ENCODE results near the gene DEFB121.

DEFB121 gene, protein sequence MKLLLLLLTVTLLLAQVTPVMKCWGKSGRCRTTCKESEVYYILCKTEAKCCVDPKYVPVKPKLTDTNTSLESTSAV

GRCh38 chr20:31406115-31406514 is at the start of gene DEFB121:
Gene DEFB121, minus strand, starts transcription at chr20:31406215. Its CDS starts 63 bp downstream, at chr20:31406152.
- no peaks in the 10 kb centered on the region for H3K36me3 ChIP-seq
- H3K9me3 ChIP-seq (ENCODE audit: severe bottlenecking), result no peaks in the 10 kb centered on the region
- H3K27ac ChIP-seq, result no peak within 1 kb of the TSS
- DNase-seq, result no peak
- peaks cover 7% of the 10 kb centered on the region for H3K27me3 ChIP-seq (ENCODE audit: insufficient read depth, low read depth, severe bottlenecking)
- TF ChIP-seq CTCF (IDR thresholded peaks at IDR 0.05; ENCODE audit: low read depth, low read length), result no peak
- H3K4me3 ChIP-seq (ENCODE audit: low read depth, low read length), result no peak within 1 kb of the TSS

GRCh38 chr20:31454361-31454760 is 48.3 kb upstream of the DEFB121 start:
- H3K9me3 ChIP-seq (ENCODE audit: severe bottlenecking), result no peaks in the 10 kb centered on the region
- no peaks in the 10 kb centered on the region for H3K27me3 ChIP-seq (ENCODE audit: insufficient read depth, low read depth, severe bottlenecking)
- DNase-seq, result no peak
- 0 out of 2 replicates have a peak, but pooled peaks have one; percentile 0 for TF ChIP-seq CTCF (IDR thresholded peaks at IDR 0.05; ENCODE audit: low read depth, low read length)
- H3K27ac ChIP-seq, result no peak overlapping the region
- H3K36me3 ChIP-seq, result no peaks in the 10 kb centered on the region
- no peak overlapping the region for H3K4me3 ChIP-seq (ENCODE audit: low read depth, low read length)

GRCh38 chr20:31452575-31452974 is 46.6 kb upstream of the DEFB121 start:
- no peak for TF ChIP-seq CTCF (IDR thresholded peaks at IDR 0.05; ENCODE audit: low read depth, low read length)
- Histone ChIP-seq H3K4me3 (ENCODE audit: low read depth, low read length) (no peak overlapping the region), H3K36me3 (no peaks in the 10 kb centered on the region), H3K9me3 (ENCODE audit: severe bottlenecking) (no peaks in the 10 kb centered on the region), H3K27ac (no peak overlapping the region), H3K27me3 (ENCODE audit: insufficient read depth, low read depth, severe bottlenecking) (no peaks in the 10 kb centered on the region)
- DNase-seq, result no peak

DNA sequence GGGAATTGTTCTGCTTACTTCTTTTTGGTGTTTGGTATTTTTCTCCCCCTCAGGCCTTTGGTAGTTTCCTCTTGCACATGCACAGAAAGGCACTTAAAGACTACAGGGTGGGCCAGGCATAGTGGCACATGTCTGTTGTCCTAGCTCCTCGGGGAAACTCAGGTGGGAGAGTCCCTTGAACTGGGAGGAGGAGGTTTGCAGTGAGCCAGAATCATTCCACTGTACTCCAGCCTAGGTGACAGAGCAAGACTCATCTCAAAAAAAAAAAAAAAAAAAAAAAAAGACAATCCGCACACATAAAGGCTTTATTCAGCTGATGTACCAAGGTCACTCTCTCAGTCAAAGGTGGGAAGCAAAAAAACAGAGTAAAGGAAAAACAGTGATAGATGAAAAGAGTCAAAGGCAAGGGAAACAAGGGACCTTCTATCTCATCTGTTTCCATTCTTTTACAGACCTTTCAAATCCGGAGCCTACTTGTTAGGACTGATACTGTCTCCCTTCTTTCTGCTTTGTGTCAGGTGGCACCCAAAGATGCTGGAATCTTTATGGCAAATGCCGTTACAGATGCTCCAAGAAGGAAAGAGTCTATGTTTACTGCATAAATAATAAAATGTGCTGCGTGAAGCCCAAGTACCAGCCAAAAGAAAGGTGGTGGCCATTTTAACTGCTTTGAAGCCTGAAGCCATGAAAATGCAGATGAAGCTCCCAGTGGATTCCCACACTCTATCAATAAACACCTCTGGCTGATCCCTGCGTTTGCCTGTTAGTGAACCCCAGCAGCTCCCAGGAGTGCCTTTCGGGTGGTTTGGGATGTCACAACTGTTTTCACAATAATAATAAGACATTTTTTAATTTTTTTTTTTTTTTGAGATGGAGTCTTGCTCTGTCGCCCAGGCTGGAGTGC is 43.7 kb upstream of the DEFB121 start:
- H3K9me3 ChIP-seq (ENCODE audit: severe bottlenecking), result no peaks in the 10 kb centered on the region

DNA sequence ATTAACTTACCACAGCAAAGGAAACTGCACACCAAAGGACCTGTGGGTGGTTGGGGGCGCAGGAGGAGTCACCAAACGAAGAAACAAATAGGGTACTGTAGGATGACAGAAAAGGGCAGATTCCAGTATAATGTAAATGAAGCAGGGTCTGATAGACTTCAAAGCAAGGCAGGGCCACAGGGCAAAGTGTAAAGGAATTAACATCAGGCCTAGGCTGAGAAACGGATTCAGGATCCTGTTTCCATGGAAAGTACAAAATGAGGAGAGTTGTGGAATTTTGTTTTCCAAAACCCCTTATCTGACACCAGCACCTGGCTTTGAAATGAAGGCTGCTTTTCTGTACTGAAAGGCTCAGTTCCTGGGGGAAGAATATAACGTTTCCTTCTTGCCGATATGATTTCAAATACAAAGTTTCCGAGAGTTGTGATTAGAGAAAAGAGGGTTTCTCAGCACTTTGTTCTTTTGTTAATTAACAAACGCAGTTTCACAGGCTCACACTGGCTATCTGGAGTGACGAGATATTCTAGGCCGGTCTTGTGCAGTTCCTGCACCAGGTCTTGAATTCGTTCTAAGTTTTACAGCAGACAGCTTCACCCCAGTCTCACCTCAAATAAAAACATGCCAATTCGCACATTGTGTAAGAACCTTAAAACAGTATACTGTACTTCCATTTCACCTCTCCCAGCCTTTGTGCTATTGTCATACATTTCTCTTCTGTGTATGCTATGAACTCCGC is 40.2 kb upstream of the DEFB121 start:
- no peaks in the 10 kb centered on the region for H3K9me3 ChIP-seq (ENCODE audit: severe bottlenecking)
- H3K4me3 ChIP-seq (ENCODE audit: low read depth, low read length), result no peak overlapping the region
- DNase-seq, result no peak
- H3K27ac ChIP-seq, result no peak overlapping the region
- H3K36me3 ChIP-seq, result no peaks in the 10 kb centered on the region
- TF ChIP-seq CTCF (IDR thresholded peaks at IDR 0.05; ENCODE audit: low read depth, low read length), result no peak
- no peaks in the 10 kb centered on the region for H3K27me3 ChIP-seq (ENCODE audit: insufficient read depth, low read depth, severe bottlenecking)

More for the DNA sequence above, 43.7 kb upstream of the DEFB121 start:
- no peak for TF ChIP-seq CTCF (IDR thresholded peaks at IDR 0.05; ENCODE audit: low read depth, low read length)
- Histone ChIP-seq H3K27ac (no peak overlapping the region), H3K4me3 (ENCODE audit: low read depth, low read length) (no peak overlapping the region), H3K36me3 (no peaks in the 10 kb centered on the region), H3K27me3 (ENCODE audit: insufficient read depth, low read depth, severe bottlenecking) (no peaks in the 10 kb centered on the region)
- DNase-seq, result no peak

Measured in WERI-Rb-1 (cell line).